ENCODE measurements around the gene CT55.
"Not testable (repeated sequence)": the region's sequence is repeated elsewhere in the genome, so short reads cannot be mapped to it uniquely, and the experiment has no call there.

Gene CT55

GRCh38 chrX:135170877-135171519, at the start of gene CT55:
TSS of gene CT55 (minus strand) at chrX:135171398. CDS start at chrX:135171171, 227 bp downstream.
- DNase-seq: no peak

GRCh38 chrX:135213200-135213844, 42.1 kb upstream of the CT55 start:
- no peak for DNase-seq

- DNase-seq: not testable (repeated sequence)
These were observed 35.2 kb upstream of the CT55 start for GRCh38 chrX:135206427-135206826.

- DNase-seq: no peak
These were observed 29.1 kb upstream of the CT55 start for GRCh38 chrX:135200297-135200696.

GRCh38 chrX:135194684-135195083, 23.5 kb upstream of the CT55 start:
- DNase-seq: no peak

GRCh38 chrX:135193740-135194139, 22.5 kb upstream of the CT55 start:
- DNase-seq: no peak

GRCh38 chrX:135191838-135192237, 20.6 kb upstream of the CT55 start:
- DNase-seq: no peak

- DNase-seq: peak; percentile 24
These were observed 14.7 kb upstream of the CT55 start for GRCh38 chrX:135185795-135186443.

- no peak for DNase-seq
These were observed 7.4 kb upstream of the CT55 start for GRCh38 chrX:135178636-135179035.

GRCh38 chrX:135170468-135170867, 730 bp downstream of the CT55 start:
- no peak for DNase-seq

- DNase-seq: not testable (repeated sequence)
These were observed 1.7 kb downstream of the CT55 start for GRCh38 chrX:135169534-135169933.

GRCh38 chrX:135168486-135168885, 2.7 kb downstream of the CT55 start:
- no peak for DNase-seq

- DNase-seq: not testable (repeated sequence)
These were observed 16.5 kb downstream of the CT55 start for GRCh38 chrX:135154688-135155087.

- not testable (repeated sequence) for DNase-seq
These were observed 45.1 kb downstream of the CT55 start for GRCh38 chrX:135126145-135126544.

GRCh38 chrX:135120056-135120576, 51.1 kb downstream of the CT55 start, which contains the start of gene ETDB:
TSS of gene ETDB (minus strand) at chrX:135120526. CDS start at chrX:135119261, 1,265 bp downstream.
- DNase-seq: not testable (repeated sequence)

GRCh38 chrX:135116064-135116463, 55.1 kb downstream of the CT55 start:
- not testable (repeated sequence) for DNase-seq

- DNase-seq: no peak
These were observed 56.8 kb downstream of the CT55 start for GRCh38 chrX:135114392-135114791.

GRCh38 chrX:135112743-135113142, 58.5 kb downstream of the CT55 start:
- no peak for DNase-seq

- DNase-seq: peak; percentile 3
These were observed 59.0 kb downstream of the CT55 start for GRCh38 chrX:135112096-135112729.

GRCh38 chrX:135109554-135109953, 61.6 kb downstream of the CT55 start:
- no peak for DNase-seq
